ENCODE data around the gene WNT9B. TPM values are rescaled to one million over a fixed set of nuclear protein-coding genes. Genes with fewer than 3 reads are reported as not detected.

WNT9B gene
- total RNA-seq, 4 donors from 2014 or later, result not detected

GRCh38 chr17:46885415-46886309, 34.3 kb downstream of the WNT9B start:
- intact Hi-C loops (cut with DNase I; ENCODE audit: low total_unique reads), result no loop called here
- peaks cover 25% of the 10 kb centered on the region for H3K27me3 ChIP-seq
- H3K4me3 ChIP-seq, result no peak overlapping the region
- TF ChIP-seq POLR2AphosphoS5 (IDR thresholded peaks at IDR 0.05) (no peak), POLR2A (IDR thresholded peaks at IDR 0.05) (no peak), CTCF (IDR thresholded peaks at IDR 0.05) (no peak)
- in situ Hi-C loops (cut with MboI; ENCODE audit: low pct_ligation_motif_present in 1 of 4, low pct_unique_long_range_greater_than_20kb in 1 of 4, low sequenced_read_pairs in 3 of 4), result no loop called here
- no peaks in the 10 kb centered on the region for H3K4me1 ChIP-seq
- WGBS, 2 donors (ENCODE audit: low coverage in 1 of 2), result 47 to 75% methylated on average over 5 to 10 of the region's 10 CpGs
- no peak for DNase-seq
- no peaks in the 10 kb centered on the region for H3K36me3 ChIP-seq
- H3K27ac ChIP-seq, result no peak overlapping the region
- no peaks in the 10 kb centered on the region for H3K9me3 ChIP-seq

GRCh38 chr17:46886310-46886663, 34.9 kb downstream of the WNT9B start:
- Histone ChIP-seq H3K27me3 (peaks cover 30% of the 10 kb centered on the region), H3K36me3 (no peaks in the 10 kb centered on the region), H3K4me1 (no peaks in the 10 kb centered on the region), H3K27ac (no peak overlapping the region), H3K9me3 (no peaks in the 10 kb centered on the region), H3K4me3 (no peak overlapping the region)
- 80 to 100% methylated on average over 1 of the region's 1 CpG for WGBS, 2 donors (ENCODE audit: low coverage in 1 of 2)
- TF ChIP-seq POLR2A (IDR thresholded peaks at IDR 0.05) (no peak), CTCF (IDR thresholded peaks at IDR 0.05) (no peak), EP300 (IDR thresholded peaks at IDR 0.05; ENCODE audit: low read depth) (no peak), POLR2AphosphoS5 (IDR thresholded peaks at IDR 0.05) (no peak)
- in situ Hi-C loops (cut with MboI; ENCODE audit: low pct_ligation_motif_present in 1 of 4, low pct_unique_long_range_greater_than_20kb in 1 of 4, low sequenced_read_pairs in 3 of 4), result no loop called here
- DNase-seq, result no peak
- intact Hi-C loops (cut with DNase I; ENCODE audit: low total_unique reads), result no loop called here

GRCh38 chr17:46887717-46888116, 36.3 kb downstream of the WNT9B start:
- 77 to 89% methylated on average over 3 of the region's 3 CpGs for WGBS, 2 donors (ENCODE audit: low coverage in 1 of 2)

GRCh38 chr17:46888727-46889126, 37.3 kb downstream of the WNT9B start:
- 80% methylated on average over 1 of the region's 1 CpG; no CpG with 5 or more reads in 1 of the 2 donors for WGBS, 2 donors (ENCODE audit: low coverage in 1 of 2)
- in situ Hi-C loops (cut with MboI; ENCODE audit: low pct_ligation_motif_present in 1 of 4, low pct_unique_long_range_greater_than_20kb in 1 of 4, low sequenced_read_pairs in 3 of 4) (no loop called here), intact Hi-C loops (cut with DNase I; ENCODE audit: low total_unique reads) (no loop called here)
- DNase-seq, result no peak
- TF ChIP-seq POLR2A (IDR thresholded peaks at IDR 0.05) (no peak), CTCF (IDR thresholded peaks at IDR 0.05) (no peak), EP300 (IDR thresholded peaks at IDR 0.05; ENCODE audit: low read depth) (no peak), POLR2AphosphoS5 (IDR thresholded peaks at IDR 0.05) (no peak)
- Histone ChIP-seq H3K4me1 (no peaks in the 10 kb centered on the region), H3K9me3 (no peaks in the 10 kb centered on the region), H3K27me3 (peaks cover 41% of the 10 kb centered on the region), H3K27ac (no peak overlapping the region), H3K36me3 (no peaks in the 10 kb centered on the region), H3K4me3 (no peak overlapping the region)

More at GRCh38 chr17:46887717-46888116, 36.3 kb downstream of the WNT9B start:
- H3K27ac ChIP-seq, result no peak overlapping the region
- H3K9me3 ChIP-seq, result no peaks in the 10 kb centered on the region
- no peaks in the 10 kb centered on the region for H3K4me1 ChIP-seq
- no peak for TF ChIP-seq POLR2A (IDR thresholded peaks at IDR 0.05)
- intact Hi-C loops (cut with DNase I; ENCODE audit: low total_unique reads), result no loop called here
- H3K4me3 ChIP-seq, result no peak overlapping the region
- no peak for DNase-seq
- no peaks in the 10 kb centered on the region for H3K36me3 ChIP-seq
- H3K27me3 ChIP-seq, result peaks cover 38% of the 10 kb centered on the region
- in situ Hi-C loops (cut with MboI; ENCODE audit: low pct_ligation_motif_present in 1 of 4, low pct_unique_long_range_greater_than_20kb in 1 of 4, low sequenced_read_pairs in 3 of 4), result no loop called here
